SKM-1 treated with dmso at 0.1 percent for 144 hours (cell line): ENCODE results near the gene C2orf92.
"Not testable (repeated sequence)": the region's sequence is repeated elsewhere in the genome, so short reads cannot be mapped to it uniquely, and the experiment has no call there.

ENCODE experiments used
- DNase-seq: peaks from one replicate; lab custom pipeline; 2025; ENCODE audit not compliant: unreplicated experiment; lab: John Stamatoyannopoulos, UW

C2orf92 gene

GRCh38 chr2:97688062-97688827 is 18.7 kb downstream of the C2orf92 start:
- no peak for DNase-seq

DNA sequence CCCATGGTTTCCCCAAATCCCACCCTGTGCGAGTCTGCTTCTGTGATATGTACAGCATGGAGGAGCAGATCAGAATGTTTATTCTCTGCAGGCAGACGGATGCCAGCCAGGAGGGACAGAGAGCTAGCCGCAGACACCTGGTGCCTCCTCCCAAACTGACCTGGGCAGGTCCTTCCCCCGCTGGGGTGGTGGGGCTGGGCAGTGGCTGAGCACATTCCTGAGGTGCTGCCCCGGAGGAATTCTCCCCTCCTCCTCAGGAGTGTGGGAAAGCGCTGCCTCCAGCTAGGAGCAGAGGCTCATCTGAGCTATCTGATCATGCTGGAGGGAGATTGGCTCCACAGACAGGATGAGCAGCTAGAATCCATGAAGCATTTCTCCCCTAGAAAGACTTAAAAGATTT is 21.7 kb downstream of the C2orf92 start:
- DNase-seq, result no peak

DNA sequence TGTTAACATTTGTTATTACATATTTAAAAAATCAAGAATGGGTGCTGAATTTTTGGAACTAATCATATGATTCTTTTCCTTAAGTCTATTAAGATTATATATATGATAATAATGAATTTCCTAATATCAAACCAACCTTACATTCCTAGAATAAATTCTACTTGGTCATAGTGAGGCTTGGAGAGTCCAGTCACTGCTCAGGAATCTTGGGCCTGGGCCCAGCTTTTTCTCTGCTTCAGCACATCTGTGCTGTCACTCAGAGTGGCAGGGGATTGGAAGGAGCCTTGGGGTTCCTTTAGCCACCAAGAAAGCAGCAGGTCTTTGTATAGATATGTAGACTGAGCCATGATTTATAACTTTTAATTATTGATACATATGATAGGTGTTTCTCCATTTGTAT is 24.0 kb downstream of the C2orf92 start:
- no peak for DNase-seq

DNA sequence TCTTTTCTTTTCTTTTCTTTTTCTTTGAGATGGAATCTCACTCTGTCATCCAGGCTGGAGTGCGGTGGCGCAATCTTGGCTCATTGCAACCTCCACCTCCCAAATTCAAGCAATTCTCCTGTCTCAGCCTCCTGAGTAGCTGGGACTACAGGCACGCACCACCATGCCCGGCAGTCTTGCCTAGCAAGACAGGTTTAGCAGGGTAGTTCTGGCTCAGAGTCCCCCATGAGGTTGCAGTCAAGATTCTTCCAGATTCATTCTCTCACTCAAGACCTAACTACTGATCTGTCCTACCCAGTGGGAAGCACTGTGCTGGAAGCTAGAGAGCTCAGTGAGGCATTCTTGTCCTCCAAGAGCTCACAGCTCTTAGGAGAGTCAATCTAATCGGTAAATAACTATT is 26.2 kb downstream of the C2orf92 start:
- no peak for DNase-seq

GRCh38 chr2:97697252-97698235 is 28.0 kb downstream of the C2orf92 start:
- peak; percentile 68 for DNase-seq

GRCh38 chr2:97698530-97698929 is 29.0 kb downstream of the C2orf92 start:
- DNase-seq, result no peak

GRCh38 chr2:97699765-97700444 is 30.4 kb downstream of the C2orf92 start:
- DNase-seq, result peak; percentile 86

DNA sequence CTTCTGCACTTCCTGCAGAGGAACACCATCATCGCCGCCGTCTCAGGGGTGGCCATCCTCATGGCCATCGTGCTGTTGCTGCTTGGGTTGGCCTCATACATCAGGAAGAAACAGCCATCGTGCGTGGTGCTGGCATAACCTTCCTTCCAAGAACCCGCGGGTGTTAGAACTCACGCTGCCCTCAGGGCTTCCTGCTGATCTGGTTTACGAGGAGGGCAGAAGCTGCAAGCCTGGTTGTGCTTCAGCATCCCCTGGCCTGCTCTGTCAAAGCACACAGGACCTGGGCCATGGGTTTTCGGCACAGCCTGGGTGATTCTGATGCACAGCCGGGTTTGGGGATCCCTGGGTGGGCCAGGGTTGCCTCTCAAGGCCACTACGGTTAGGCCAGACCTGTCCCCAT is 31.7 kb downstream of the C2orf92 start:
- no peak for DNase-seq

GRCh38 chr2:97701851-97702465 is 32.4 kb downstream of the C2orf92 start:
- DNase-seq, result no peak

GRCh38 chr2:97702731-97703470 is 33.4 kb downstream of the C2orf92 start:
- no peak for DNase-seq

DNA sequence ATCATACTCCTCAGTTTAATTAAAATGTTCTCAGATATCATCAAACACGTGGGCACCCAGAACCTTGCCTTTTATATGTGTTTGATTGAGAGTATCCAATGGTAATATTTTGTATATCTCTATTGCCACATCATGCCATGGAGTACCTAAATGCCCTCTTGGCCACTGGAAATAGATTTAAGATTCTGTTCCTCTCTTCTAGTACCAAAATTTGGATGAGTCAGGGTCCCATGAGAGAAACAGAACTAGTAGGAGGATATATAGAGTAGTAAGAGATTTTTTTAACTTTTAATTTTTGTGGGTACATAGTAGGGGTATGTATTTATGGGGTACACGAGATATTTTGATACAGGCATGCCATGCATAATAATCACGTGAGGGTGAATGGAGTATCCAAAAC is 34.2 kb downstream of the C2orf92 start:
- no peak for DNase-seq

DNA sequence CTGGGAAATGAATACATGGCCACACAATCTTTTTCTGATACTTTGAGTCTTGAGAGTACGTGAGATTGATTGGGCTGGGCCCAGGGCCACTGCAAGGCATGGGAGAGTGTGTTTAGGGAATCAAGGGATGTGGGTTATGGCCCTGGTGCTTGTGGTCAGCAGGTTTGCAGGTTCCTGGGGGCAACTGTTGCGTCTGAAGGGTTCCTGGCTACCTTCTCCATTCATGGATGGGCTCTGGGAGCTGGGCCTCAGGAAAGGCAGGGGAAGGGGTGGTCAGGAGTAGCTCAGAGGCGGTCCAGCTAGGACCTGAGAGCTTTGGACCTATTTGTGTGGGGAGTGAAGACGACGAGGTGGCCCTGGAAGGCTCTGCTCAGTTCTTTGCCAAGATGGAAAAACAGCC is 35.5 kb downstream of the C2orf92 start:
- no peak for DNase-seq

DNA sequence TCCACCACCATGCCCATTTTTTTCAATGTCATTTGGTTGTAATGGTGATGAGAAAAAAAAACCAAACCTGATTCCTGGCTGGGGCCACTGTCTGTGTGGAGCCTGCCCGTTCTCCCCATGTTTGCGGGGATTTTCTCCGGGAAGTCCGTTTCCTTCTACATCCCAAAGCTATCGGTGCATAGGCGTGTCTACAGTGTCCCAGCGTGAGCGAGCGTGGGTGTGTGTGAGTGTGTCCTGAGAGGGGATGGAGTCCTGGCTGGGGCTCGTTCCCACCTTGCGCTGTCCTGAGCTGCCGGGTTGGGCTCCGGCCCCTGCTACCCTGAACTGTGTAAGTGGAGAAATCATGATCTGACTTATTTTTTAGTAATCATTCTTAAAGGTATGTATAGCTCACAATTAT is 36.6 kb downstream of the C2orf92 start:
- no peak for DNase-seq

- DNase-seq, result no peak
Observed at GRCh38 chr2:97706708-97707345, 37.3 kb downstream of the C2orf92 start.

DNA sequence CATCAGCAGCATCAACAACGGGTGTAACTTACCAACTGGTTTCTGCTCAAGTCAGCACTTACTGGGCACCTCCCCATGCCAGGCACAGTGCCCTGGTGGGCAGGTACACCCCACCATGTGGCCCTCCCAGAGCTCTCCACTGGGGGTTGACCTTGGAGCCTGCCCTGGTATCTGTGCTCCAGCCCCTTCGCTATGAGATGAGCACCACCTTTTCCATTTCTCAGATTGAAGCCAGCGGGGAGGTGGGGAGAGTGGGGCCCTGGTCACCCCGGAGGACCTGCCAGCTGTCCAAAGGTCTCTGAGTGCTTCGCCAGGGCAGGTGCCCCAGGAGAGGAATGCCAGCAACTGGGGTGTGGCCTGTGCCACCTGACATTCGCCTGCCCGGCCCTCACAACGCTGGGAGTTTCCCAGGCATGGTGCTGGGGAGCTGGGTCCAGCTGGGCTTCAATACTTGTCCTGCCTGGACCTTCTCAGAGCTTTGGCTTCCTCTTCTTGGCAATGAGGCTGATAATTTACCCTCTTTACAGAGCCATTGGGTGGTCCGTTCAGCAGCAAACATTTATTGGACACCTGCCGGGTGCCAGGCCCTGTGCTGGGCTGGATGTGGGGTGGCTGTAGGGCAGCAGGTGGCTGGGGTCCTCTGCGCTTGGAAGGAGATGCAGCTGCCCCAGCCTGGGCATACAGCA is 38.0 kb downstream of the C2orf92 start:
- no peak for DNase-seq

- no peak for DNase-seq
Observed at GRCh38 chr2:97708048-97708380, 38.5 kb downstream of the C2orf92 start.

- DNase-seq, result no peak
Observed at GRCh38 chr2:97708608-97709007, 39.1 kb downstream of the C2orf92 start.

DNA sequence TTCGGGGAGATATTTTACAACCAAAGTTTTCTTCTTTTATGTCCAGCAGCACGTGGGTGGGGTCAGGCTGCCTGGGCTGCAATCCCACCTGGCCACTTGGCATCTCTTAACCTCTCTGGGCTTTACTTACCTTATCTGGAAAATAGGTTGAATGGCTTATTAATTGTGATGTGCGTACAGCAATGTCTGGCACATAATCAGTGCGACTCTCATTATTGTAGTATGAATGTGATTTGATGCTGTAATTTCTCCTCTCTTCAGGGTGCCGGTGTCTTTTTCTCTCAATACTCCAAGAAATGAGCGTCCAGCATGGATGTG is 41.8 kb downstream of the C2orf92 start:
- no peak for DNase-seq

DNA sequence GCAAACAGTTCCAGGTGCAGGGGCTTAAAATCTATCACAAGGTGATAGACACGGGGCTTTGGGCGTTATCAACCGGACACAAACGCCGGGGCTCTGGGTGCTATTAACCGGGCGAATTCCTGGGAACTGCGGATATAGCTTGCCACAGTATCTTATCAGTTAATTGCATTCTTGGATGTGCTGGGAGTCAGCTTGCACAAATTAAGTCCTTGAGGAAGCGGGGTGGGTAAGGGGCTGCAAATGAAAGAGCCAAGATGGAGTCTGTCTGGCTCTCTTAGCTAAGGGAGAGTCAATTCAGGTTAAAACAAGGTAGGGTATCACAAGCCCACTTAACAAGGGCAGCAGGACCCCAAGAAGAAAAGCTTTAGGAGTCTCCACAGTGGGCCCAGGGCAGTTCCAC is 42.7 kb downstream of the C2orf92 start:
- DNase-seq, result not testable (repeated sequence)
